Ascending aorta (tissue), 2 donors: ENCODE data around the gene LTBP2. TPM values are rescaled to one million over a fixed set of nuclear protein-coding genes. Genes with fewer than 3 reads are reported as not detected.

Experiments used
- DNase-seq, 2 donors: peaks; one replicate each; pipeline ENCODE4 v3.0.0-alpha.2; 2019; ENCODE audit warnings: low spot score in 2 of 2
- H3K27ac ChIP-seq, 2 donors: fragments of 200-600 bp; sonication (generic); one replicate each; pipeline ENCODE4 v1.5.1; 2016 to 2017; ENCODE audit warnings: mild to moderate bottlenecking in 1 of 2
- H3K27me3 ChIP-seq: fragments of 200-600 bp; sonication (generic); one replicate; pipeline ENCODE4 v1.5.1; 2017
- H3K36me3 ChIP-seq, 2 donors: fragments of 200-600 bp; sonication (generic); one replicate each; pipeline ENCODE4 v1.5.1; 2016
- H3K4me1 ChIP-seq, 2 donors: fragments of 200-600 bp; sonication (generic); one replicate each; pipeline ENCODE4 v1.5.1; 2016 to 2017; ENCODE audit warnings: mild to moderate bottlenecking in 1 of 2
- H3K4me3 ChIP-seq, 2 donors: fragments of 200-600 bp; sonication (generic); one replicate each; pipeline ENCODE4 v1.5.1; 2016 to 2017; ENCODE audit warnings: mild to moderate bottlenecking in 1 of 2
- H3K9me3 ChIP-seq, 2 donors: fragments of 200-600 bp; sonication (generic); one replicate each; pipeline ENCODE4 v1.5.1; 2016
- intact Hi-C: fragments of 100-400 bp; cut with DNase I; formaldehyde crosslinking; loops from one replicate; pipeline ENCODE4 v1.15.1; 2023
- total RNA-seq: library from RNA; depleted of rRNA; stranded (reverse); fragments of >200 nt; gene quantifications from one replicate; pipeline ENCODE4 v1.1.0, GENCODE V29; 2016
- TF ChIP-seq, protein P1 (sequence below), 3 experiments: fragments of 200-600 bp in 2 of 3; fragments of 450-650 bp in 1 of 3; sonication (generic) in 2 of 3; IDR thresholded peaks; one replicate each; pipeline ENCODE4 v1.5.1; 2016 to 2019; ENCODE audit warnings: antibody characterized with exemption in 3 of 3, mild to moderate bottlenecking in 1 of 3, moderate library complexity in 1 of 3

The LTBP2 gene
- total RNA-seq, 1 donor from 2014 or later, result 383 TPM

DNA sequence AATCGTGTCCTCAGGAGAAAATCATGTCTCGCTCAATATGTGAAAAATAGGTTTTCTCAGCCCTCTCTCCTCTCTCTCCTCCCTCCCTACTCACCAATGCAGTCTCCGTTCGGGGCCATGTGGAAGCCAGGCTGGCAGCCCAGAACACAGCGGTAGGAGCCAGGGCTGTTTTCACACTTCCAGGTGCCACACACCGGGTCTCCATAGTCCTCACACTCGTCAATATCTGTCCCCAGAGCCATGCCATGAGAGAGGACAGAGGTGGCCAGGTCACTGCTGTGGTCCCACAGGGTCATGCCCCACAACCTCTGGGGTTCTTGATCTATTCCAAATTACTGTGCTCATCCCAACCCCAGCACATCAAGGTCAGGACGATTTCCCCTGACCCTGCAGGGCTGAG, 105.0 kb downstream of the LTBP2 start:
- Histone ChIP-seq H3K4me1 (peaks cover 0 to 18% of the 10 kb centered on the region in 2 donors), H3K4me3 (no peak overlapping the region), H3K27me3 (no peaks in the 10 kb centered on the region), H3K27ac (peak overlapping the region in 1 of 2 donors; percentile 78), H3K9me3 (no peaks in the 10 kb centered on the region), H3K36me3 (peaks cover 81 to 84% of the 10 kb centered on the region in 2 donors)
- TF ChIP-seq, protein P1, sequence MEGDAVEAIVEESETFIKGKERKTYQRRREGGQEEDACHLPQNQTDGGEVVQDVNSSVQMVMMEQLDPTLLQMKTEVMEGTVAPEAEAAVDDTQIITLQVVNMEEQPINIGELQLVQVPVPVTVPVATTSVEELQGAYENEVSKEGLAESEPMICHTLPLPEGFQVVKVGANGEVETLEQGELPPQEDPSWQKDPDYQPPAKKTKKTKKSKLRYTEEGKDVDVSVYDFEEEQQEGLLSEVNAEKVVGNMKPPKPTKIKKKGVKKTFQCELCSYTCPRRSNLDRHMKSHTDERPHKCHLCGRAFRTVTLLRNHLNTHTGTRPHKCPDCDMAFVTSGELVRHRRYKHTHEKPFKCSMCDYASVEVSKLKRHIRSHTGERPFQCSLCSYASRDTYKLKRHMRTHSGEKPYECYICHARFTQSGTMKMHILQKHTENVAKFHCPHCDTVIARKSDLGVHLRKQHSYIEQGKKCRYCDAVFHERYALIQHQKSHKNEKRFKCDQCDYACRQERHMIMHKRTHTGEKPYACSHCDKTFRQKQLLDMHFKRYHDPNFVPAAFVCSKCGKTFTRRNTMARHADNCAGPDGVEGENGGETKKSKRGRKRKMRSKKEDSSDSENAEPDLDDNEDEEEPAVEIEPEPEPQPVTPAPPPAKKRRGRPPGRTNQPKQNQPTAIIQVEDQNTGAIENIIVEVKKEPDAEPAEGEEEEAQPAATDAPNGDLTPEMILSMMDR (IDR thresholded peaks at IDR 0.05), result no peak
- intact Hi-C loops, result no loop called here
- DNase-seq, result no peak

DNA sequence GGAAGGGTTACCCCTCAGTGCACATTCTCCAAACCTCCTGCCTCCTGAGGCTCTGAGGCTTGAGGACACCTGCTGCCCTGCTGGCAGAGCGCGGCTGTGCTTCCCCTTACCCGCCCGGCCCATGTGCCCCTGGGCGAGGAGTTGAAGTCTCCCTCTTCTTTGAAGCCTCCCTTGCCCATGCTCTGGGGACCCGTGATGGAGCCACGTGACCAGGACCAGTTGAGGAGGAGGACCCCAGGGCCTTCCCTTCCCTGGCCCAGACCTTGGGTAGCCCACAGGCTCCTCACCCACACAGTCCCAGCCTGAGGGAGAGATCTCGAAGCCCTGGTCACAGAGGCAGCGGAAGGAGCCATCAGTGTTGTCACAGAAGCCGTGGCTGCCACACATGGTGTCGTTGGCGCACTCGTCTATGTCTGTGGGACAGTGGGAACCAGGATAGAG, 105.6 kb downstream of the LTBP2 start:
- no peaks in the 10 kb centered on the region for H3K9me3 ChIP-seq

DNA sequence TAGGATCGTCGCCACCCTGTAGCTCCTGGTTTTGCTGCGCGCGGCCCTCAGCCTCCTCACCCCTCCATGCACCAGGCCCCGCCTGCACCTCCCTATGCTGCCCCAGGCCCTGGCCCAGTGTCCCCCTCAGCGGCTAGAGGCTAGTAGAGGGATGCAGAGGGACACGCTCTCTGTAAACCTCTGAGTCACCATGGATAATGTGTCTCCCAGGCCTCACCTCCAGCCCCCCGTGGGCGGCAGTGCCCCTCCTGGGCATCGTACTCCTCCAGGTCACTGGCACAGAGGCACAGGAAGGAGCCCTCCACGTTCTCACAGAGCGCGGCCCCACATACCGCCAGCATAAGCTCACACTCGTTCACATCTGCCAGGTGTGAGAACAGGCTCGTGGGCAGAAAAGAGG, 106.2 kb downstream of the LTBP2 start:
- intact Hi-C loops, result no loop called here
- Histone ChIP-seq H3K9me3 (no peaks in the 10 kb centered on the region), H3K4me1 (peaks cover 0 to 5% of the 10 kb centered on the region in 2 donors), H3K27ac (peak overlapping the region in 1 of 2 donors; percentile 51), H3K27me3 (no peaks in the 10 kb centered on the region), H3K4me3 (no peak overlapping the region), H3K36me3 (peaks cover 94 to 95% of the 10 kb centered on the region in 2 donors)
- TF ChIP-seq, protein P1 (IDR thresholded peaks at IDR 0.05), result no peak
- peak in 1 of 2 donors; percentile 59 for DNase-seq

More for the DNA sequence above, 105.6 kb downstream of the LTBP2 start:
- Histone ChIP-seq H3K27me3 (no peaks in the 10 kb centered on the region), H3K4me3 (no peak overlapping the region), H3K27ac (peak overlapping the region; percentile 16 to 78), H3K36me3 (peaks cover 88 to 91% of the 10 kb centered on the region in 2 donors), H3K4me1 (peaks cover 0 to 11% of the 10 kb centered on the region in 2 donors)
- TF ChIP-seq, protein P1 (IDR thresholded peaks at IDR 0.05), result no peak
- intact Hi-C loops, result no loop called here
- DNase-seq, result no peak

DNA sequence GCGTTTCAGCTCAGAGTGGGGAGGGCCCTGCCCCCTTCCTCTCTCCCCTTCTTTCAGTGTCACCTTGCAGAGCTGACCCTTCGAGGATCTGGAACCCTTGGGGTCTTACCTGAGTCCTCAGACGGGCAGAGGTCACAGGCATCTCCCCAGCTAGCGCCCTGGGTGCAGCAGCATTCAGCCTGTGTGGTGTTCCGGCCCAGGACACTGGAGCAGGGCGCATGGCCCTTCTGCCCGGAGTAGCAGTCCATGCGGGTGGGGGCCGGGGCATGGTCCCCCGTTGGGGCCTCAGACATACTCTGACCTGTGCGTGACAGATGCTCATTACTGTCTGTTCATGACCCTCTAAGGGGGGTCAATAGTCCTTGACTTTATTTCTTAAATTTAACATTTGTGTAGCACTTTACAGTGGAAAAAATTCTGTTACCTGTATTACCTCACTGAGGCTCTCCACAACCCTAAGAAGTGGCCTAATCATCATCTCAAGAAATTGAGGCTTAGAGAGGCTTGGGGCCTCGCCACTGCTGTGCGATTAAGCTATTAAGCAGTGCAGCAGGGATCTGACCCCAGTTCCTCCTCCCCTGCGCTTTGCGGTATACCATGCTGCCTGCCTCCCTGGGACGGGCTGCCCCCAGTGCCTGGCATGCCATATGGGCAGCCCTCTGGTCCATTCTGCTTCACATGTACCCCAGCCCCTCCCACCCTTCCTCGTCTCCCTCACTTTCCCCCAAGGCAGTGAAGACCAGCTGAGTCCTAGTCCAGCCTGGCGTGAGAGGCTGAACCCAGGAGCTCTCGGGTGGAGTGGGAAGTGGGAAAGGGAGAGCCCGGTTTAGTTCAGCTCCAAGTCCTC, 106.9 kb downstream of the LTBP2 start:
- H3K4me1 ChIP-seq, result no peaks in the 10 kb centered on the region
- H3K9me3 ChIP-seq, result no peaks in the 10 kb centered on the region
- TF ChIP-seq, protein P1 (IDR thresholded peaks at IDR 0.05), result no peak
- intact Hi-C loops, result no loop called here
- peak in 1 of 2 donors; percentile 61 for DNase-seq
- no peak overlapping the region for H3K4me3 ChIP-seq
- peaks cover 96 to 100% of the 10 kb centered on the region in 2 donors for H3K36me3 ChIP-seq
- H3K27ac ChIP-seq, result peak overlapping the region in 1 of 2 donors; percentile 51
- no peaks in the 10 kb centered on the region for H3K27me3 ChIP-seq

DNA sequence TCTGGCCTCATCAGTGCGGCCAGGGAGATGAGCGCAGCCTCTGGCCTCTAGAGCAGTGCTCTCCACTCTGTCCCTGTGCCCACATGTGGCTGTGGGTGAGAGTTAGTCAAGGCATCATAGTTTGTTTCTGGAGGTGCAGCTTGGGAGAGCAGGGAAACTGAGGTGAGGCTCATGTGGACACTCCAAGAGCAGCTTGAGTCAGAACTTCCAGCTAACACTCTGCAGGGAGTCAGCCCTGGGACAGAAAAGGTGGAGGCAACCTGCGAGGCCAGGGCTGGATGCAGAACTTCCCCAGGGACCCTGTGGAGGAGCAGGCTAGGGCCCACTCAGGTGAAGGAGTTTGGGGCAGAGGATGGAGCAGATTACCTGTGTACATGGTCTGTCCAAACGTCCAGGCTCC, 107.6 kb downstream of the LTBP2 start:
- H3K4me3 ChIP-seq, result no peak overlapping the region
- intact Hi-C loops, result no loop called here
- TF ChIP-seq, protein P1 (IDR thresholded peaks at IDR 0.05), result no peak
- DNase-seq, result no peak
- H3K9me3 ChIP-seq, result no peaks in the 10 kb centered on the region
- peaks cover 89 to 100% of the 10 kb centered on the region in 2 donors for H3K36me3 ChIP-seq
- H3K4me1 ChIP-seq, result no peaks in the 10 kb centered on the region
- H3K27ac ChIP-seq, result peak overlapping the region; percentile 5 to 51
- no peaks in the 10 kb centered on the region for H3K27me3 ChIP-seq
